Small intestine (tissue), 16 donors: ENCODE data around the gene JAKMIP2. TPM values are rescaled to one million over a fixed set of nuclear protein-coding genes. Genes with fewer than 3 reads are reported as not detected.
"Not testable (repeated sequence)": the region's sequence is repeated elsewhere in the genome, so short reads cannot be mapped to it uniquely, and the experiment has no call there.

Experiments used
- DNase-seq, 2 donors: peaks; one replicate each; pipeline versions ENCODE4 v3.0.0 to v3.0.0-alpha.2; 2013
- FAIRE-seq: peaks from 2 replicates; lab custom pipeline; 2012; peaks lifted over from hg19 to GRCh38; lab: Jason Lieb, UNC
- H3K27ac ChIP-seq, 3 donors: one replicate each; pipeline ENCODE4 v1.5.1; 2013; ENCODE audit warnings: low read length in 2 of 3, mild to moderate bottlenecking in 2 of 3, control low read depth in 1 of 3, inconsistent platforms in 1 of 3, low read depth in 1 of 3, moderate library complexity in 1 of 3
- H3K27me3 ChIP-seq, 3 donors: one replicate each; pipeline ENCODE4 v1.6.1; 2013; ENCODE audit warnings: low read length in 3 of 3, inconsistent platforms in 1 of 3; ENCODE audit not compliant: control insufficient read depth in 3 of 3, insufficient read depth in 3 of 3
- H3K36me3 ChIP-seq, 3 donors: one replicate each; pipeline ENCODE4 v1.6.1; 2013; ENCODE audit warnings: low read length in 3 of 3, inconsistent platforms in 1 of 3, low read depth in 1 of 3, mild to moderate bottlenecking in 1 of 3, moderate library complexity in 1 of 3; ENCODE audit not compliant: control insufficient read depth in 3 of 3, insufficient read depth in 2 of 3
- H3K4me1 ChIP-seq, 3 donors: one replicate each; pipeline ENCODE4 v1.6.1; 2013; ENCODE audit warnings: low read length in 2 of 3, inconsistent platforms in 1 of 3, low read depth in 1 of 3, mild to moderate bottlenecking in 1 of 3, moderate library complexity in 1 of 3; ENCODE audit not compliant: control insufficient read depth in 3 of 3, insufficient read depth in 2 of 3
- H3K4me3 ChIP-seq, 3 donors: one replicate each; pipeline ENCODE4 v1.5.1; 2013; ENCODE audit warnings: low read length in 3 of 3, control low read depth in 1 of 3, inconsistent platforms in 1 of 3, low read depth in 1 of 3, mild to moderate bottlenecking in 1 of 3, moderate library complexity in 1 of 3
- H3K9me3 ChIP-seq, 2 donors: one replicate each; pipeline ENCODE4 v1.6.1; 2013; ENCODE audit warnings: low read depth in 1 of 2, low read length in 1 of 2; ENCODE audit not compliant: control insufficient read depth in 2 of 2, insufficient read depth in 1 of 2
- WGBS, 3 donors: extraction: QIAGEN DNeasy Blood & Tissue Kit; methylation state at CpG; one replicate each; pipeline ENCODE4 v1.1.7; 2013; 5-methylcytosine and 5-hydroxymethylcytosine counted together
- long read RNA-seq, 10 donors: transcript quantifications; one replicate each; lab custom pipeline, GENCODE V29; 2026
- polyA plus RNA-seq, 4 donors: library from polyadenylated mRNA; stranded (reverse) in 3 of 4; unstranded in 1 of 4; fragments of 200-250 nt in 3 of 4; fragments of 120-200 nt in 1 of 4; gene quantifications; one replicate each; pipeline versions ENCODE4 v1.2.1 to v1.2.3, GENCODE V29; 2013
- donor health status: healthy with polysubstance abuse.
- donor health status: control.
- donor health status: control.
- donor health status: Bipolar disorder and iron deficiency.
- donor health status: healthy.

The JAKMIP2 gene
- polyA plus RNA-seq: 1 to 10 TPM in 1 of 4 donors, under 1 TPM in 3; 0.22 to 1.0 (median 0.42) TPM
- long read RNA-seq, donor 1: 0 reads
- long read RNA-seq, donor 2: 0 reads
- long read RNA-seq, donor 3: 0 reads
- long read RNA-seq, donor 4: 0 reads
- long read RNA-seq, donor 5: 0 reads
- long read RNA-seq, donor 6: 0 reads
- long read RNA-seq, donor 7: 0 reads
- long read RNA-seq, donor 8: 0 reads
- long read RNA-seq, donor 9: 0 reads
- long read RNA-seq, donor 10: 0 reads

DNA sequence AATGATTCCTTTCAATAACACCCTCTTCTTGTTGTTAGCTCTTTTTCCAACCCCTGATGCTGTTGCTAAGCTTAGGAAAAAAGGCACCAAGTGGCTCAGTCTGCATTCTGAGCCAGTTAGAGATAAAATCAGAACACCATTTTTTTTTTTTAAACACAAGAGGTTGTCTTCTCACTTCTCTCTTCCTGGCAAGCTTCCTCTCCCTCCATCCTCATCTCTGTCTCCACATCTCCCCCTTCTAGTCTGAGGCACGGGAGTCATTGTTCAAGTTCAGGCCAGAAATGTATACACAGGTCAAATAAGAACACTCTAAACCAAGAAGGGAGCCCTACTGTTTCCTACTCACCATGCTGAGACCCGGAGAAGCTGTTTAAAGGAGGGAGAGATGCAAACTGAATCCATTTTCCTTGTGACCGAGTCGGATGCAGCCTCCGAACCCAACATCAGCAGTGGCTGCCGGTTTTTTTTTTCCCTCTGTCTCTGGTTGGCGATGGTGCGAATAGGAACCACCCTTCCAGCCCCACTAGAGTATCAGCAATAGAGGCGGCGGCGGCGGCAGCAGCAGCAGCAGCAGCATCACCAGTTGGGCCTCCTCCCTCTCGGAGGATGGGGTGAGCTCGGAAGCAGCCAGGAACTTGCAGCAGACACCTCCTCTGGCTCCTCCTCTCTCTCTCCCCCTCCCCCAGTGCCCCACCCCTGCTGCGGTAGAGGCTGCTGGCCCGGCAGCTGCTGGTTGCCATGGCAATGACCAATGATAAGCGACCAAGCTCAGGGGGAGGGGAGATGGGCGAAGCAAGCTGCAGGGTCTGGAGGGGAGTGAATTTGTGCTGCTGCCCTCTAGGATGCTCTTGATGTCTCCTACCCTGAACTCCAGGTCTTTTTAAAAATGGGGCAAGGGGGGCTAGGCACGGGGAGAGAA lies at the start of gene JAKMIP2:
Gene JAKMIP2, minus strand, starts transcription at position 619 of the 919 bp plus-strand sequence. CDS start 110,922 bp downstream, outside the sequence.
- 2 to 3% (median 3%) methylated on average over 18 to 19 of the region's 19 CpGs for WGBS, 3 donors
- peak within 1 kb of the TSS in 2 of 3 donors; percentile 35 to 44 for H3K4me3 ChIP-seq
- H3K27ac ChIP-seq: peak within 1 kb of the TSS in 1 of 3 donors; percentile 54
- FAIRE-seq: no peak
- H3K4me1 ChIP-seq: peaks cover 0 to 4% (median 0%) of the 10 kb centered on the region in 3 donors
- DNase-seq: peak; percentile 59 to 70
- H3K9me3 ChIP-seq: no peaks in the 10 kb centered on the region
- no peaks in the 10 kb centered on the region for H3K36me3 ChIP-seq
- H3K27me3 ChIP-seq: no peaks in the 10 kb centered on the region

- FAIRE-seq (no peak), DNase-seq (peak; percentile 86 to 91)
- 25 to 64% (median 32%) methylated on average over 3 of the region's 3 CpGs for WGBS, 3 donors
- H3K27ac ChIP-seq: peak within 1 kb of the TSS; percentile 33 to 64 (median 60)
- H3K27me3 ChIP-seq: no peaks in the 10 kb centered on the region
- H3K36me3 ChIP-seq: peaks cover 0 to 3% (median 0%) of the 10 kb centered on the region in 3 donors
- H3K4me3 ChIP-seq: peak within 1 kb of the TSS; percentile 36 to 50 (median 45)
- H3K9me3 ChIP-seq: no peaks in the 10 kb centered on the region
- peaks cover 0 to 28% (median 2%) of the 10 kb centered on the region in 3 donors for H3K4me1 ChIP-seq
These were observed 48.9 kb upstream of the JAKMIP2 start, which contains the start of gene SPINK1 for GRCh38 chr5:147831465-147831864. Gene SPINK1, minus strand, starts transcription at chr5:147831671. Its CDS starts 94 bp downstream, at chr5:147831577.

DNA sequence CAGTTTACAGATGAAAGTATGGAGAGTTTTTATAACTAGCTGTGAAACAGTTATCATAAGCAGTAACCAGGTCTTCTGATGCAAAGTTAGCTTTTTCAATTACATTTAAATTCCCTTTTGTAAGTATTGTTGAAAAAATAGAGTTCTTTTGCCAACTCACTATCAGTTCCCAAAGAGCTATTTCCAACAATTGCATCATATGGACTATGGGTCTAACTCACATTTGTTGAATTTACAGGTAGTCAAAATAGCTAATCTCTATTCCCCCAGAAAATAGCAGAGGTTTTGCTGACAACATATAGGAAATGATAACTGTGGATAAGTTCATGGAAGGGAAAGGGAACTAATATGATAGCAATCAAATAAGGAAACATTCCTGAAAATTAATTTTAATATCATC lies 47.5 kb upstream of the JAKMIP2 start:
- no peaks in the 10 kb centered on the region for H3K9me3 ChIP-seq
- FAIRE-seq (no peak), DNase-seq (peak in 1 of 2 donors; percentile 26)
- peaks cover 0 to 23% (median 2%) of the 10 kb centered on the region in 3 donors for H3K4me1 ChIP-seq
- no peaks in the 10 kb centered on the region for H3K27me3 ChIP-seq
- H3K36me3 ChIP-seq: peaks cover 0 to 3% (median 0%) of the 10 kb centered on the region in 3 donors
- peak overlapping the region in 1 of 3 donors; percentile 21 for H3K27ac ChIP-seq
- H3K4me3 ChIP-seq: peak overlapping the region in 2 of 3 donors; percentile 36 to 45

DNA sequence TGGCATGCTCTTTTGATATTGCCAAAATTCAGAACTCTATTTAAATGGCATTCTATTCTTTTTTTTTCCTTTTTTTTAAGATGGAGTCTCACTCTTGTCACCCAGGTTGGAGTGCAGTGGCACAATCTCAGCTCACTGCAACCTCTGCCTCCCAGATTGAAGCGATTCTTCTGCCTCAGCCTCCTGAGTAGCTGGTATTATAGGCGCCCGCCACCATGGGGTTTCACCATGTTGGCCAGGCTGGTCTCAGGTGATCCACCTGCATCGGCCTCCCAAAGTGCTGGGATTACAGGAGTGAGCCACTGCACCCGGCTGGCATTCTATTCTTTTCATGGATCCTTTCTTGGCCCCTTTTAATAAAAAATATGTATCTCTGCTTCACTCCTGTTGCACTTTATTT lies 44.5 kb upstream of the JAKMIP2 start:
- not testable (repeated sequence) for DNase-seq, H3K4me3 ChIP-seq, H3K27ac ChIP-seq, H3K9me3 ChIP-seq, FAIRE-seq, H3K27me3 ChIP-seq, H3K36me3 ChIP-seq
- peaks cover 0 to 17% (median 0%) of the 10 kb centered on the region in 3 donors for H3K4me1 ChIP-seq
- 40 to 70% (median 51%) methylated on average over 5 of the region's 5 CpGs for WGBS, 3 donors

GRCh38 chr5:147826361-147826760 lies 43.8 kb upstream of the JAKMIP2 start:
- Histone ChIP-seq H3K9me3 (no peaks in the 10 kb centered on the region), H3K36me3 (peaks cover 0 to 10% (median 0%) of the 10 kb centered on the region in 3 donors), H3K27me3 (no peaks in the 10 kb centered on the region), H3K4me1 (peaks cover 0 to 13% (median 0%) of the 10 kb centered on the region in 3 donors), H3K27ac (no peak overlapping the region), H3K4me3 (no peak overlapping the region)
- WGBS, 3 donors: 13 to 40% (median 37%) methylated on average over 2 of the region's 2 CpGs
- no peak for DNase-seq
- FAIRE-seq: no peak

GRCh38 chr5:147822686-147823491 lies 40.4 kb upstream of the JAKMIP2 start:
- FAIRE-seq: no peak
- Histone ChIP-seq H3K27ac (peak overlapping the region in 1 of 3 donors; percentile 5), H3K27me3 (no peaks in the 10 kb centered on the region), H3K4me3 (no peak overlapping the region), H3K36me3 (peaks cover 0 to 10% (median 0%) of the 10 kb centered on the region in 3 donors), H3K9me3 (no peaks in the 10 kb centered on the region), H3K4me1 (peaks cover 0 to 9% (median 0%) of the 10 kb centered on the region in 3 donors)
- WGBS, 3 donors: 14 to 44% (median 41%) methylated on average over 4 of the region's 4 CpGs
- peak; percentile 55 to 72 for DNase-seq

- H3K4me1 ChIP-seq, H3K27ac ChIP-seq, H3K27me3 ChIP-seq, H3K9me3 ChIP-seq, H3K4me3 ChIP-seq, FAIRE-seq, DNase-seq: not testable (repeated sequence)
- H3K36me3 ChIP-seq: peaks cover 0 to 10% (median 0%) of the 10 kb centered on the region in 3 donors
- WGBS, 3 donors: 83 to 86% (median 83%) methylated on average over 3 of the region's 3 CpGs
These were observed 39.7 kb upstream of the JAKMIP2 start for GRCh38 chr5:147822222-147822621.
